GM20000 (cell line): ENCODE measurements around the gene CCDC7.

Experiments used
- DNase-seq: peaks from one replicate; pipeline ENCODE4 v3.0.0; 2012; ENCODE audit warnings: low spot score
- TF ChIP-seq, protein P1 (sequence below): IDR thresholded peaks from 2 replicates; pipeline ENCODE4 v1.5.1; 2012; ENCODE audit warnings: mild to moderate bottlenecking, control low read depth; ENCODE audit errors: extremely low read depth, missing control alignments

The CCDC7 gene

DNA sequence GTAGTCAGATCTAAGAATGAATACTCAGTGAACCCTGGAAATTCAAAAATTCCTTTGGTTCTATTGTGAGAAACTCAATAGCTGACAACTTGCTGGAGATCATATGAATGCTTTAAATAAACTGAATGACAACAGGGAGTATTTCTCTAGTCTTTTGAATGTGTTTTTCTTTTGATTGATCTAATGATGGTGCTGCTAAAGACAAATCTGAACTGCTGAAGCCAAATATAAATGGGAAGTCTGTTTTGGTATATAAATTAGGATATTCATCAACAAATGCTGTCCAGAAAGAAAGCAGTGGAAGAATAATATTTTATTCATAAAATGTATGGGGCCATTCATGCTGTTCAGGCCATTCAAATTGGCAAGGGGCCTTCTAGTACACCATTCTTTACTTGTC lies 432.7 kb downstream of the CCDC7 start:
- no peak for DNase-seq
- TF ChIP-seq, protein P1, sequence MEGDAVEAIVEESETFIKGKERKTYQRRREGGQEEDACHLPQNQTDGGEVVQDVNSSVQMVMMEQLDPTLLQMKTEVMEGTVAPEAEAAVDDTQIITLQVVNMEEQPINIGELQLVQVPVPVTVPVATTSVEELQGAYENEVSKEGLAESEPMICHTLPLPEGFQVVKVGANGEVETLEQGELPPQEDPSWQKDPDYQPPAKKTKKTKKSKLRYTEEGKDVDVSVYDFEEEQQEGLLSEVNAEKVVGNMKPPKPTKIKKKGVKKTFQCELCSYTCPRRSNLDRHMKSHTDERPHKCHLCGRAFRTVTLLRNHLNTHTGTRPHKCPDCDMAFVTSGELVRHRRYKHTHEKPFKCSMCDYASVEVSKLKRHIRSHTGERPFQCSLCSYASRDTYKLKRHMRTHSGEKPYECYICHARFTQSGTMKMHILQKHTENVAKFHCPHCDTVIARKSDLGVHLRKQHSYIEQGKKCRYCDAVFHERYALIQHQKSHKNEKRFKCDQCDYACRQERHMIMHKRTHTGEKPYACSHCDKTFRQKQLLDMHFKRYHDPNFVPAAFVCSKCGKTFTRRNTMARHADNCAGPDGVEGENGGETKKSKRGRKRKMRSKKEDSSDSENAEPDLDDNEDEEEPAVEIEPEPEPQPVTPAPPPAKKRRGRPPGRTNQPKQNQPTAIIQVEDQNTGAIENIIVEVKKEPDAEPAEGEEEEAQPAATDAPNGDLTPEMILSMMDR, result no peak

DNA sequence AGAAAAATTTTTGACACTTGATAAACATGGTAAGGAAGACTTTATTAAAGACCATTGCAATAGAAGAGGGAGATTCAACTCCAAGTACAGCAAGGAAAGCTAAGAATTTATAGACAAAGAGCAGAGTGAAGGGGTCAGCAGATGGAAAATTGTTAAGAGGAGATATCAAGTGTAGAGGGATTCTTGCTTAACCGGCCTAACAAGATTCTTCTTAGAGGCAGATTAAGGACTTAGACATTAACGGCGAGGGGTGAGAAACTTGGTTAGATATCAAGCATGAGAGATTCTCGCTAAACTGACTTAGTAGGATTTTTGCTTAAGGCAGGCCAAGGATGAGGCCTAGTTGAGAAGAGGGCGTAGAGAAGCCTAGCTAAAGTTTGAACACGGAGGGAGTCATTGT lies 436.1 kb downstream of the CCDC7 start:
- no peak for DNase-seq
- TF ChIP-seq, protein P1, result no peak

DNA sequence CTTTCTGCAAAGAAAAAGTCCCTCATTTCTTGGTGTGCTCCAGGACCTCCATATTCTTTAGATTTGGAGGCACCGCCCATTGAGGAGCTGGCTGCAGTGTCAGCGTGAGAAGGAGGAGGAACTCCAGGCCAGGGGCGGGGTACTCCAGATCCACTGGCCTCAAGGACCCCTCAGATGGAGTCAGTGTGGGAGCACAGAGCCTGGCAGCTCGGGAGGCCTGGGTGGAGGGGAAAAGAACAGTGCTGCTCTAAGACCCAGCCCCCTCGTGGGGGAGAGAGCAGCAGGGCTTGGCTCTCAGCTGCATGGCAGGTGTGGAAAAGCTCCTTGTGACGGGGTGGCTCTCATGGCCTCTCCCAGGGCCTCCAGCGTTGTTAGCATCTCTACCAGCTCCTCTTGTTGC lies 441.5 kb downstream of the CCDC7 start:
- no peak for DNase-seq

DNA sequence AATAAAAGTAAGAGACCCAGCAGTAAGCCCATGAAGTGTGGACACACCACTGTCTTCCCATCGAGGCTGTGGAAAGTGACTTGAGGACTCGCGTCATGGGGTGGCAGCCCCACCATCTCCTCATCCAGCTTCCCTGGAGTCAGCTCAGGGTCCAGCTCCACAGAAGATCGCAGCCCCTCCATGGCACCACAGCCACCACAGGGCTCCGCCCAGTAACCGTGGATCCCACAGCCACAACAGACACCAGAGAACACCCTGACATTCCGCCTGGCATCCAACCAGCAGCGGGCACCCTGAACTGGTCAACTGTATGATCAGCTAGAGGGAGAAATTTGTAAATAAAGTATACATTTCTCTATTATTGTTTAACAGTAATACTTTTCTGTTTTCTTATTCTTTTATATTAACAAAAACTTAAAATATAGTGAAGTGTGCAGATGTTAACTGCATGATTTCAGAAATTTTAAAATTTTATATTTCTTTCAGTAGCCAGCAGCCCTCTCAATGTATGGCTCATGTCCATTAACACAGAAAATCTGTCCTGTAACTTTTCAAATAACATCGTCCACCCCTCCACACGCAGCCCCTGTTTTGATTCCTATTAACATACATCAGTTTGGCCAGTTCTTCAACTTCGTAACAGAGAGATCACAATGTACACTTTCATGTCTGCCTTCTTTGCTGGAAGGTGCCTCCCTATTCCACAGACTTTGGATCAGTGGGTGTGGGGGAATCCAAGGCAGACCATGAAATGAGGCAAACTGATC lies 442.4 kb downstream of the CCDC7 start:
- DNase-seq, result no peak
- TF ChIP-seq, protein P1, result no peak

More for the DNA sequence above, 441.5 kb downstream of the CCDC7 start:
- TF ChIP-seq, protein P1, result no peak

DNA sequence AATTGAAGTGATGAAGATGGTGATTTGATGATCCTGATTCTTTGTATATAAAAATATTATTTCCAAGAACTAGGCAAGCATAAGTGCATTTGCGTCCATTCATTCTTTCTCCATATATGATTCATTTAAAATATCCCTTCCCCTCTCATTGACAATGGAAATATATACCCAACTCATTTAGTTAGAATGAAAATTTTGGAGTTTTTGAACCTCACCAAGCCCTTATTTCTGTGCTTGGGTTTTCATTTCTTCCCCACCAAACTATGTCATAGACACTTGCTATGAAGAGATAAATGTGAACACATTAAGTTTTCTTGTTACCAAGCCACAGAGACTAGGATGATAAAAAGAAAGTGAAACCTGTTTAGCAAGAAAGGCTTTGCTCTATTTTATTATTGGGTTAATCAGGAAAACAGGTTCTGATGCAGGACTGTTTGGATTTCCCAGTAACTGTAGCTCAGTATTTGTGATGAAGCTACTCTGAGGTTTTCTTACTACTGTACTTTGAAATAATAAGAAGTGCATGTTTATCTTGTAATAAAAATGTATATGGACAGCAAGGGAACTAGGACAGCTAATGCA lies 443.8 kb downstream of the CCDC7 start:
- DNase-seq, result no peak
- TF ChIP-seq, protein P1, result no peak

- TF ChIP-seq, protein P1, result no peak
- DNase-seq, result no peak
Observed at GRCh38 chr10:32890444-32890843, 444.5 kb downstream of the CCDC7 start.

- TF ChIP-seq, protein P1, result no peak
- no peak for DNase-seq
Observed at GRCh38 chr10:32891261-32891660, 445.3 kb downstream of the CCDC7 start.
